UCSD-AML1 (cell line): ENCODE measurements around the gene FGA.
"Not testable (repeated sequence)": the region's sequence is repeated elsewhere in the genome, so short reads cannot be mapped to it uniquely, and the experiment has no call there.

Experiments
- DNase-seq: peaks from one replicate; lab custom pipeline; 2025; ENCODE audit not compliant: unreplicated experiment; lab: John Stamatoyannopoulos, UW

The FGA gene

GRCh38 chr4:154608361-154609252 lies 18.1 kb upstream of the FGA start:
- no peak for DNase-seq

- no peak for DNase-seq
Measured at GRCh38 chr4:154606728-154607723, 16.5 kb upstream of the FGA start.

- no peak for DNase-seq
Measured at GRCh38 chr4:154604696-154605200, 14.2 kb upstream of the FGA start.

GRCh38 chr4:154603033-154603943 lies 12.7 kb upstream of the FGA start:
- no peak for DNase-seq

GRCh38 chr4:154602404-154603020 lies 12.0 kb upstream of the FGA start:
- DNase-seq: no peak

- DNase-seq: no peak
Measured at GRCh38 chr4:154597798-154598774, 7.5 kb upstream of the FGA start.

- DNase-seq: not testable (repeated sequence)
Measured at GRCh38 chr4:154597281-154597680, 6.7 kb upstream of the FGA start.

GRCh38 chr4:154595807-154596206 lies 5.3 kb upstream of the FGA start:
- DNase-seq: no peak

- DNase-seq: not testable (repeated sequence)
Measured at GRCh38 chr4:154594343-154594742, 3.8 kb upstream of the FGA start.

GRCh38 chr4:154593868-154594267 lies 3.3 kb upstream of the FGA start:
- no peak for DNase-seq

- DNase-seq: no peak
Measured at GRCh38 chr4:154591890-154592289, 1.3 kb upstream of the FGA start.

GRCh38 chr4:154589296-154590197 lies 995 bp downstream of the FGA start:
- DNase-seq: no peak

GRCh38 chr4:154588198-154588597 lies 2.3 kb downstream of the FGA start:
- no peak for DNase-seq

- DNase-seq: no peak
Measured at GRCh38 chr4:154586296-154587033, 4.1 kb downstream of the FGA start.

GRCh38 chr4:154585369-154586018 lies 5.0 kb downstream of the FGA start:
- no peak for DNase-seq

GRCh38 chr4:154584259-154584658 lies 6.3 kb downstream of the FGA start:
- DNase-seq: no peak

GRCh38 chr4:154583677-154584076 lies 6.9 kb downstream of the FGA start:
- no peak for DNase-seq
